DMS153 treated with DMSO at 0.1 percent for 48 hours (cell line): ENCODE data around the gene LGALS7.
A peak's percentile ranks its signal among the peaks of the same experiment; 100 is the strongest.

Experiments used
- DNase-seq: peaks from one replicate; lab custom pipeline; 2025; ENCODE audit not compliant: unreplicated experiment; lab: John Stamatoyannopoulos, UW

LGALS7 gene

DNA sequence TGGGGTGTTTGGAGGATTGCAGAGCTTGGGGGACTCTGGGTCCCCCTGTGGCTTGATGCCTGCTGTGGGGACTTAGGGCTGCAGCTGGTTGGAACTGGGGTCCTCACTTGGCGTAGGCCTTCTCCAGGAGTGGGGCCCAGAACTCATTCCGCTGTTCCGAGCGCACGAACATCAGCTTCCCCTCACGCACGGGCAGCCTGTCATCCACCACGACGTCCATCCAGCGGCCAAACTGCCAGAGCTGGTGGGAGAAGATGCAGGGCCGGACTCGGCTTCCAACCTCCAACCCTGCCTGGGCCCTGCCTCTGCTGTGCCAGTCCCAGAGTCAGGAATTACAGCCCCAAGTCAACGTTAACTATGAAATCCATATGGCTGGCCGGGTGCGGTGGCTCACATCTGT, 31.6 kb downstream of the LGALS7 start:
- DNase-seq, result no peak

DNA sequence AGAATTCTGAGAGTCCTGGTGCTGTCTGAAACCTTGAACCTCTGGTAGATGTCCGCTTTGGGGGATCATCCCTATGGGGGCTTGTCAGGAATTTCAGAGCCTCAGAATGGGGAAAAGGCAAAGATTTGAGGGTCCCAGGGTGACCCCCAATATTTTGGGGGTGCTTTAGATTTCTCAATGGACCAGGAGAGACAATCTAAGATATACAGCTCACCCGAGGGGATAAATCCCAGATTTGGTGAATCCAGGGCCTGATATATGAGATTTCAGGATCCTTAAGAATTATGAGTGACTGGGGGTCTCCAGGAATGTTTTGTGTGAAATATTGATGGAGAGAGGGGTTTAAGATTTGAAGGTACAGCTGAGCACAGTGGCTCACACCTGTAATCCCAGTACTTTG, 32.4 kb downstream of the LGALS7 start:
- DNase-seq, result no peak

DNA sequence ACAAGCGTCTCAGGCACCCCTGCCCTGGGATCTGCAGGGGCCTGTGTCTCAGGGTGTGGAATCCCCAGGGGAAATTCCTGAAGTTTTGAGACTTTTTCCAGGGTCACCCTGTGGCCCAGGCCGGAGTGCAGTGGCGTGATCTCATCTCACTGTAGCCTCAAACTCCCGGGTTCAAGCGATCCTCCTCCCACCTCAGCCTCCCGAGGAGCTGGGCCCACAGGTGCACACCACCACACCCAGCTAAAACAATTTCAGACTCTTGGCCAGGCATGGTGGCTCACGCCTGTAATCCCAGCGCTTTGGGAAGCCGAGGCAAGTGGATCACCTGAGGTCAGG, 33.1 kb downstream of the LGALS7 start:
- DNase-seq, result no peak

DNA sequence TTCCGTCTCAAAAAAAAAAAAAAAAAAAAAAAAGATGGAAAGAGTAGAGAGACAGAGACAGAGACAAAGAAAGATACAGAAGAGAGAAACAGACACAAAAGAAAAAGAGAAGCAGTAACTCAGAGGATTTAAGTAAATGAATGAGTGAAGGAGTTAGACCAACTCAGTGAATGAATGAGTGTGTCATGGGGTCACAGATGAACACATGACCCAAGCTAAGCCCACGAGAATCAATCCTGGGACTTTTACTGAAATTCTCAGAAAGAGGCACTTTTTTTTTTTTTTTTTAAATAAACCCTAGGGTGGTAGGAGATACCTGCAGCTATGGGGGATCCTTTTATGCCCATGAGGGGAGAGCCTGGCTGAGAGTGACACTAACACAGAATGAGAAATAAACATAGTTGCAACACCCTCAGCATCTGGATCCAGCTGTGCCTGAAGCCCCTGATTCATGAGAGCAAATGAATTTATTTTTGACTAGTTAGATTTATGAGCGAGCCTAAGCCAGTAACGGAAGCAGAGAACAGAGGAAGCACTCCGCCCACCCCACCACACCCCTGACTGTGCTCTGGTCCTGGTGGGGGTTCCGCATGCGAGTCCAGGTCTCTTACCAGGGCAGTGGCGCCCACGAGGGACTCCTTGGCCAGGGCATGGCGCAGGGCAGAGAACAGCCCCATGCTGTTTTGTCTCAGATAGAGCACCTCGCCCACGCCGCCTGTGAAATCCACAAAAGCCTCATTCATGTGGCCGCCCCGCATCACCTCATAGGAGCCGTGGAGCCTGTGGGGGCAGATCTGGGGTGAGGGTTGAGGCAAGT, 33.7 kb downstream of the LGALS7 start:
- DNase-seq, result no peak

DNA sequence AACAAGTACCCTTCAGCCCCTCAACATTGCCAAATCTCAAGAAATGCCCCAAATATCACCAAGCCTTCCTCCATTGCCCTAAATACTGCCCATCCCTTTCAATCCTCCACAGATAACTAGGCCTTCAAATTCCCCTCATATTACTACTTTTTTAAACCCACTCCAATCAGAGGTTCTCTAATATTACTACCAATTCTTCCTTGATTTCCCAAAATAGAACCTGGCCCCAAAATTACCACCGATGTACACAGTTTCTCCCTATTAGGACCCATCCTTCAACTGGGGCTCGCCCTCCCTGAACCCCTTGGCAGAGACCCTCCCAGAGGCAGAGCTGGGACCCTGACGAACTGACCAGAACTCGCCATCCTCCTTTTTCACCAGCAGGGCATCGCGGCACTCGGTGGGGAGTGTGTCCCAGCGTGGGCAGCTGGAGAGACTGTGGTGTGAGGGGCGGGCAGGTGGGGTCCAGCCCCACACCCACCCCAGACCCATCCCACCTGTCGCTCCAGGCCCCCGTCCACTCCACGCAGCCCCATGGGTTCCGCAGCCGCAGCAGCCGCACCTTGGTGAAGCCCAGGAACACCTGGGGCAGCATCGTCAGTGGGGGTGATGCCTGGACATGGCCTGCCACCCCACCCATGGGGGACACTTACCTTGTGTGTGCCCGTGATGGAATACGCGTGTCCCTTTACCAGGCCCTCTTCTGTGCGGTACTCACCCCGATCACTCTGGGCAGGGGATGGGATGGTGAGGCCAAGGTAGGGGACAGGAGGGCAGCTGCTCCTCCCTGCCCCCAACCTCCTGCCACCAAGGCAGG, 35.2 kb downstream of the LGALS7 start:
- DNase-seq, result no peak

DNA sequence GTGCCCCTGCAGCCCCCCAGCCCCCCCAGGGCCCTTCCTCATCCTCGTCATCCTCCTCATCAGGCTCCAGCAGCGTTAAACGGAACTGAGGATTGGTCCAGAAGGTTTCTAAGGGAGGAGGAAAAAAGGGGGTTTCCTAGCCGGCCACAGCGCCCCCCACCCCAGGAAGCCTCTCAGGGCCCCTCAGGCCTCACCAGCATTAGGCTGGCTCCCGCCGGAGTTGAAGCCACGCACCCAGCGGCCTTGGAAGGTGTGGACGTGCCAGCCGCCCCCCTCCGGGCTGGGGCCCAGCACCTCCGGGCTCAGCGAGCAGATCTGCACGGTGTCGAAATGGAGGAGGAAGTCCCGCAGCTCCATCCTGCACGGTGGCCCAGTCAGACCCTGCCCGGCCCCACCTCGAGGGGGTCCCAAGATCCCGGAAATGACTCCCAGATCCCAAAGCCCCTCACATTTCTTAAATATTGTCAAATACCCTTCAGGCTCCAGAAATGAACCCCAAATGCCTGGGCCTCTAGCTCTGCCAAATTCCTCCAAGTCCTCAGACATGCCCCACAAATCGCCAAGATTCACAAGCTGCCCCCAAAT, 35.9 kb downstream of the LGALS7 start:
- DNase-seq, result no peak

DNA sequence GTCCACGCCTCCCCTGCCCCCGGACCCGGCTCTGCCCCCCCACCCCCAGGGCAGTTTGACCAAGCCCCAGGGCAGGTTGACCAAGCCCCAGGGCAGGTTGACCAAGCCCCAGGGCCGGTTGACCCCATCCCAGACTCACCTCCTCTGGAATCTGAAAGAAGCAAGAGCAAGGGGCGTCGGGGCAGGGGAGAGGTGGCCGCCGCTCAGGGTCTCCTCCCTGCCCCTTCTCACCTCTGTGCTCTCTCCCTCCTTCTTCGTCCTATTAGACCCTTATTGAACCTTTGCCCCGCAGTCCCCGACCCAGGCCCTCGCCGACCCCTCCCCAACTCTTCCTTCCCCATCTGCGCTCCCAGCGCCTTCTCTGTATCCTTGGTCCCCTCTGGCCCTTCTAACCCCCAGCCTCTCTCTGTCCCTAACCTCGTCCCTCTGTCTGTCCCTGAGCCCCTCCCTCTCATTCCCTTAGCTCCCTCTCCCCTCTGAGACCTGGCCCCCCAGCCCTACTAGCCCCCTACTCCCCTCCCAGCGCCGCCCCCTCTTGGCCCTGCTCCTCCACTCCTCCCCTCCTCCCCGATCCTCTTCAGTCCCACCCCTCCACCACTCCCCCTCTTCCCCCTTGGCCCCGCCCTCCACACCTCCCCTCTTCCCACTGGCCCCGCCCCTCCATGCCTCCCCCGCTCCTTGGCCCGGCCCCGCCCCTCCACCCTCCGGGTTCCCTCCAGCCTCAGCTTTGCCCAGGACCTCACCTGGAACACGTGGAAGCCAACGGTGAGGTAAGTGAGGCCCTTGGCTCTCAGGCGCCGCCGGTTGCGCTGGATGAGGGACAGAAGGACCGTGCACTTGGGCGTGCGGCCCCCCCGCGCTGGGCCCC, 36.7 kb downstream of the LGALS7 start:
- DNase-seq, result no peak

DNA sequence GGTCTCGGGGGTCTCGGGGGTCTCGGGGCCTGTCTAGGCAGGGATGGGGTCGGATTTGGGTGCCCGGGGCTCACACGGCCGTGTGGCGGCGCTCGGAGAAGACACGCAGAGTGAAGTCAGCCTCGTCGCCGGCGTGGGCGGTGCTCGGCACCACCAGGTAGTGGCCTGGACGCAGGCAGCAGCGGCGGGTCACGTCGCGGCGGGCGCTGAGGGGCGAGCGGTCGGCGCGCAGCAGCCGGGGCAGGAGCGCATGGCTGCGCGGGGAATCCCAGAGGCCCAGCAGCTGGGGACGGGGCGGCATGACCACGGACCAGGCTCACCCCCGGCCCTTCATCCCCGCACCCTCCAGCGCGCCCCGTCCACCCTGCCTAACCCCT, 37.3 kb downstream of the LGALS7 start:
- DNase-seq, result no peak

DNA sequence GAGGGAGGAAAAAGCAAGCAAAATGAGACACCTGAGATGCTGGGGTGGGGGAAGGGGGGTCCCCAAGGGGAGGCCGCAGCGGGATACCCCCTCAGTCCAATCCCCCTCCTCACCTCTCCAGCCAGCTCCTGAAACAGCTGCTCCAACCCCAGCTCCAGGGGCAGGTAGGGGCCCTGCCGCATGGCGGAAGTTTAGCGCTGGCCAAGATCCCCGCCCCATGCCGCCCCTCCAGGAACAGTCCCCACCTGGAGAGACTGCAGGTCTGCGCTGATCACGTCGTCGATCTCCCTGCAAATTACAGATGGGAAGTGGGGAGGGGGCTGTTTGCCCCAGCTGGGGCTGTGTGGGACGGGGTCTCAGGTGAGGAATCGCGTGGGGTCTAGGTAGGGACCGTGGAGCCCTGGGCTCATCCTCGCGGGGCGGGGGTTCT, 38.0 kb downstream of the LGALS7 start:
- DNase-seq, result no peak

DNA sequence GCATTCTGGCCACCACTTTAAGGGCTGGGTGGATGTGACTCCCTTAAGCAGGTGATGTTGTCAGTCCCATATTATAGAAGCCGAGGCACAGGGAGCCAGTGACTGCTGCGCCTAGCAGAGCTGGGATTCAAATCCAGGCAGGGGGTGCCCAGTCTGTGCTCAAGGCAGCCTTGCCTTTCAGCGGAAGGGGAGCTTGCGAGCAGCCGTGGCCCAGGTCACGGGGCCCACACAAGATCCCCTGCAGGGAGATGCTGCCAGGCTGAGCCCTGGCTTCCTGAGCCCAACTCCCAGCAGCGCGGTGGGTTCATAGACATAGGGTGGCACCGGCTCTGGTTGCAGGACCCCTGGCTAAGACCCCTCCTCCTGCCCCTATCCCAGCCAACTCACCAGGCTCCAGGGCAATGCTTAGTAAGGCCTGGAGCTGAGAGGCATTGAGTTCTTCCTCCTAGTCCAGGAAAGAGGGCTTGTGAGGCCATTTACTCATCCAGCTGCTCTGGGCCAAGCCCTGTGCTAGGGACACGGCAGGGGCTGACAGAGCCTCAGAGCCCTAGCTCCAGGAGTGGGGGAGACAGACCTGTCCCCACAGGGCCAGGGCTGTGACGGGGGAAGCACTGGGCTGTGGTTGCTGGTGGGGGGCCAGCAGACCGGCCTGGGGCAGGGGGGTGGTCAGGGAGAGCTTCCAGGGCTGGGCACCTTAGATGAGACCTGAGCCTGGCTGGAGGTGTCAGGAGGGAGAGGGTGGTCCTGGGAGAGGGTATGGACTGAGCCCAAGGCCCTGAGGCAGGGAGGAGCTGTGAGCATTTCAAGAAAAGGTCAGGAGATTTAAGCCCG, 38.7 kb downstream of the LGALS7 start:
- DNase-seq, result peak; percentile 12

DNA sequence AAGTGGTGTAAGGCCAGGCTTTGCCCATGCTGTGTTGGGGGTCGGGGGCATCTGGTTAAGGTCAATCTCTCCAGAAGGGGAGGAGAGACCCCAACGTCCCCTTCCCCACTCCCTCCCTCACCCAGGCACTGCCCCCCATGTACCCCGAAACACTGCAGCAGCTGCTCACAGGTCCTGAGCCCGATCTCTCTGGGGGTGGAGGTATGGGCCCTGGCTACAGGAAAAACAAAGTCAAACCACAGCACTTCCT, 39.2 kb downstream of the LGALS7 start:
- no peak for DNase-seq

DNA sequence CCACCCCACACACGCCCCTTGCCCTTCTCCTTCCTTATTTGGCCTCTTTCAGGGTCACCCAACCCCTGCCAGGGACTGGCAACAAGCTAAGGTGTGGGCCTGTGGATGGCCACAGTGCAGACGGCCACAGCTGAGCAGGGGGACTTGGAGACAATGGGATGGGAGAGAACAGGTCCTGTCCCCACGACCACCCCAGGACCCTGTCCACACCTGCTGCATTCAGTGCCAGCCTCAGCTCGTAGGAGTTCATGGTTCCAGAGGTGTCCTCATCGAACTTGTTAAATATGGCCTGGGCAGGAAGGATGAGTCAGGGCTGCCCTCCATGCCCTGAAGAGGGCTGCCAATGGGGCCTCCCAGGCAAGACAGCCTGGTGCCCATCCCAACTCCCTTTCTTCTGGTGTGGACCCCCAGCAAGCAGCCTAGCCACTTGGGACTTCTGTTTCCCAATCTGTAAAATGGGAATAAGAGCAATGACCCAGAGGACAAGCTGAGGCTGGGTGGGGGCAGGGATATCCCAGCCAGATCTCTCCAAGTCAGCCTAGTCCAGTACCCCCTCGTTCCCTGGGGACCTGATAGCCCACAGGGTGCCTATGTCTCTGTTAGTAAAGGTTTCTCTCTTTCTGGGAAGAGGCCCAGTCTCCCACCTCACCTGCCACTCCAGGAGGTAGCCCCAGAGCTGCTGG, 39.7 kb downstream of the LGALS7 start:
- no peak for DNase-seq

DNA sequence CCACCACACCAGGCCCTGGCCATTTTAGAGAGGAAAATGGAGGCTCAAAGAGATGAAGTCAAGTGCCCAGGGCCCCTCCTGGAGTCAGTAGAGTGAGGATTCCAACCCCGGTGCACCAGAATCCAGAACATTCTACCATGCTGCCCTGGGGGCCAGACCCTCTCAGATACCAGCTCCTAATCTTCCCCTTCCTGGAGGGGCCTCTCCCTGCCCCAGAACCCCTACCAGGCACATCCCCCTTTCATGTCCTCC, 40.1 kb downstream of the LGALS7 start:
- DNase-seq, result no peak

DNA sequence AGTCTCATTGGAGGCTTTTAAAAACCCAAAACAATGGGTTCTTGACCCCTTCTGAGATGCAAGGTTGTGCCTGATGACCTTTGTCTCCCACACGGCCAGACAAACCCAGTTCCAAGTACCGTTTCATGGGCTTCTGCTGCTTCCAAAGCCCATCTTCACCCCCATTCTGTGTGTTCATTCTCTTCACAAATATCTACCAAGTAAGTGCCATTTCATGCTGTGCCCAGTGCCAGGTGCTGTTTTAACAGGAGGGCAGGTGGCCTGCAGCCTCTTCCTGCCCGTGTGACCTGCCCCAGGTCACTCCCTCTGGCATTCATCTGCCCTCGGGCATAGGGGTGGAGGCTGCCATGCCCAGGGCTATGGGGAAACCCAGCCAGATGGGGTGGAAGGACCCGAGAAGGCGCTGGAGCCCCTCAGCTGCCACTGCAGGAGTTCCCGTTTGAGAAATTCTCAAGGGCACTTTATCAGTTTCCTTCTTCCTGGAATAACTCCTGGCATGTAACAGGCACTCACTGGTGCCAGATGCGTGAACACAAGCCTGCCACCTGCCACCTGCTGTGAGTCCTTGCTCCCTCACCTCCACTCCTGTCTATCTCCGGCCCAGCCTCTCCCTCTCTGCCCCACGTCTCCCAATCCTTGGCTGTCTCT, 41.5 kb downstream of the LGALS7 start:
- no peak for DNase-seq

DNA sequence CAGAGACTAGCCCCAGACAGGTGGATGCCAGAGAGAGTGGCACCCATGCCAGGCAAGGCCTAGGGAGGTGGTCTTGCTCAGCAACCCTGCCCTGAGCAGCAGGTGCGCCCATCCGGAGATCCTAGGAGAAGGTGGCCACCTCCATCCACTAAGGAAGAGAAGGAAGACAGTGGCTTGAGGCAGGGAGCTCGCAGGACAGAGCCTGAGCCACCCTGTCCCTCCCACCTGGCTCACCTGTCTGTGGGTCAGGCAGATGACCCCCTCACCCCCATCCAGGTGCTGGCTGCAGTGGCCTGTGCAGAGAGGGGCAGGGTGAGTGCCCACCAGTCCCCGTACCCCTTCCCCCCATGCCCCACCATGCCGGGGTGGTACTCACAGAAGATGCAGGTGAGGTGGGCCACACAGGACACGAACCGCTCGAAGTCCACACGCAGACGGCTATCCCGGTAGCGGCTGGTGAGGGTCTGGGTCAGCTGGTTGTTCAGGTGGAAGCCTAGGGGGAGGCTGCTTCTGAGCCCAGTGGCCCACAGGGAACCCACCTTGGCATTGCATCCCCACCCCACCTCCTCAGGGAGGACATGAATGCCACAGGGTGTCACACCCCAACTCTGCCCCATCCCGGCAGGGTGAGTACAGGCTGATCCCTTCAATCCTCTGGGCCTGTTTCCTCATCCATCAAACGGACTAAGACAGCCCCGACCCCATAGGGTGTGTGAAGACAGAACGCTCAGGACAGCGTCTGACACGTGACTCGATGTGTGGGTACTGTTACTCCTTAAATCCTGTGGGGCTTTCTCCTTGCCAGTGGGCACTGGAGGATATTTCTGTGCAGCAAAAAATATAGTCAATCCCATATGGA, 42.4 kb downstream of the LGALS7 start:
- no peak for DNase-seq

DNA sequence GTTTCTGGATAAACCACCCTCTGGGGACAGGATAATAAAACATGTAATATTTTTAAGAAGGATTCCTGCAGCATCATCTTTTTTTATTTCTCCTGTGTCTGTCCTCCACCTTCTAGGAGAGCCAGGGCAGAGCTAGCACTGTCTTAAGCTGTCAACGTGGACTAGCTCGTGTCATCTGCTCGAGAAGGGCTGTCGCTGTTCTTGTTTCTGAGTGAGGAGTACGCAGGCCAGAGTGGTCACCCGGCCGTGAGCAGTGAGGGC, 42.9 kb downstream of the LGALS7 start:
- DNase-seq, result no peak

DNA sequence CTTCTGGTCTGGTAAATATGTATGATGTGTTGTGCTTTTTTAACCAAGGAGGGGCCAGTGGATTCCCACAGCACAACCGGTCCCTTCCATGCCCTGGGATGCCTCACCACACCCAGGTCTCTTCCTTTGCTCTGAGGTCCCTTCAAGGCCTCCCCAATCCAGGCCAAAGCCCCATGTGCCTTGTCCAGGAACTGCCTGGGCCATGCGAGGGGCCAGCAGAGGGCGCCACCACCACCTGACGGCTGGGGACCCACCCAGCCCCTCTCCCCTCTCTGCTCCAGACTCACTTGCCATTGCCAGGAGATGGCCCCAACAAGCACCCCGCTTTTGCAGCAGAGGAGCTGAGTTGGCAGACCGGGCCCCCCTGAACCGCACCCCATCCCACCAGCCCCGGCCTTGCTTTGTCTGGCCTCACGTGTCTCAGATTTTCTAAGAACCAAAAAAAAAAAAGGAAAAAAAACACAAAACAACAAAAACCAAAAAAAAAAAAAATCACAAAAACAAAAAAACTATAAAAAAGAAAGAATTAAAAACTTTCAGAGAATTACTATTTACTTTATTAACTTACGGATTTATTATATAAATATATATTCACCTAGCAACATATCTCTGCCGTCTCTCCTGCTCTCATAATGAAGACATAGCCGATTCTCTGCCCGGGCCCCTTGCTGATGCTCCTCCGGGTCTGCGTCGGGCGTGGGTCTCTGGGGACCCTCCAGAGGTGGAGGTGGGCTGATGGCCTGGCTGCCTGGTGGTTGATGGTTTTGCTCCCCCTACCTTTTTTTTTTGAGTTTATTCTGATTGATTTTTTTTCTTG, 43.5 kb downstream of the LGALS7 start:
- DNase-seq, result peak; percentile 18

DNA sequence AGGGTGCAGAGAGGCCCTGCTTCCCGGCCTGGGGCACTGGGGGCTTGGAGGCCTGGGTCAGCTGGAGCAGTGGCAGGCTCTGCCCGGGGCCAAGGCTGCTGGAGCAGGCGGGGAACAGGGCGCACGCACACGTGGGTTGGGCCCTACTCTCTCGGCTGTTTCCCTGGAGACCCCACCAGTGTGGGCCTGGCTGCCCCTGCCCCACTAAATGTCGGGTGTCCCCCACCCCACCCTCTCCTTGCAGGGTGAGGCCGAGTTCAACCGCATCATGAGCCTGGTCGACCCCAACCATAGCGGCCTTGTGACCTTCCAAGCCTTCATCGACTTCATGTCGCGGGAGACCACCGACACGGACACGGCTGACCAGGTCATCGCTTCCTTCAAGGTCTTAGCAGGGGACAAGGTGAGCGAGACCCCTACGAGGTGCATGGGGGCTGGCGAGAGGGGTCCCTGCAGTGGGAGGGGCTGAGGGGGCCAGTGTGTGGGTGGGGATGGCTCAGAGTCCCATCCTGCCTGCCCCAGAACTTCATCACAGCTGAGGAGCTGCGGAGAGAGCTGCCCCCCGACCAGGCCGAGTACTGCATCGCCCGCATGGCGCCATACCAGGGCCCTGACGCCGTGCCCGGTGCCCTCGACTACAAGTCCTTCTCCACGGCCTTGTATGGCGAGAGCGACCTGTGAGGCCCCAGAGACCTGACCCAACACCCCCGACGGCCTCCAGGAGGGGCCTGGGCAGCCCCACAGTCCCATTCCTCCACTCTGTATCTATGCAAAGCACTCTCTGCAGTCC, 44.4 kb downstream of the LGALS7 start:
- DNase-seq, result no peak
